B cell (primary cell): ENCODE measurements around the gene TLE2.

Source experiments
- EZH2 ChIP-seq: IDR thresholded peaks from 2 replicates; pipeline ENCODE4 v1.6.1; 2012; ENCODE audit warnings: borderline replicate concordance, low read depth, mild to moderate bottlenecking, moderate library complexity, low read length; ENCODE audit not compliant: insufficient read depth, poor library complexity, severe bottlenecking
- TF ChIP-seq, protein P1 (sequence below): fragments of 200-600 bp; IDR thresholded peaks from one replicate; pipeline ENCODE4 v1.8.0; 2022; ENCODE audit warnings: antibody characterized with exemption, mild to moderate bottlenecking

DNA sequence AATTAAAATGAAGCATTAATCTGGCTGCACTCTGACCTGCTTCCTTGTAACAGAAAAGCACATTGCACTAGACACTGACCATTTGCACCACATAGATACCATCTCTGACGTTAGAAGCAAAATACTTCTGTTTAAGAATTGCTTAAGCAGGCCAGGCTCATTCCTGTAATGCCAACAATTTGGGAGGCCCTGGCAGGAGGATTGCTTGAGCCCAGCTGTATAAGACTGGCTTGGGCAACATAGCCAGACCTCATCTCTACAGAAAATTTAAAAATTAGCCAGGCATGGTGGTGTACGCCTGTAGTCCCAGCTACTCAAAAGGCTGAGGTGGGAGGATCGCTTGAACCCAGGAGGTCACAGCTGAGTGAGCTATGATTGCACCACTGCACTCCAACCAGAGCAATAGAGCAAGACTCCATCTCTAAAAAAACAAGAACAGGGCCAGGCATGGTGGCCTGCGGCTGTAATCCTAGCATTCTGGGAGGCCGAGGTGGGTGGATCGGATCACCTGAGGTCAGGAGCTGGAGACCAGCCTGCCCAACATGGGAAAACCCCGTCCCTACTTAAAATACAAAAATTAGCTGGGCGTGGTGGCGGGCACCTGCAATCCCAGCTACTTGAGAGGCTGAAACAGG lies 58.8 kb downstream of the TLE2 start:
- TF ChIP-seq, protein P1, sequence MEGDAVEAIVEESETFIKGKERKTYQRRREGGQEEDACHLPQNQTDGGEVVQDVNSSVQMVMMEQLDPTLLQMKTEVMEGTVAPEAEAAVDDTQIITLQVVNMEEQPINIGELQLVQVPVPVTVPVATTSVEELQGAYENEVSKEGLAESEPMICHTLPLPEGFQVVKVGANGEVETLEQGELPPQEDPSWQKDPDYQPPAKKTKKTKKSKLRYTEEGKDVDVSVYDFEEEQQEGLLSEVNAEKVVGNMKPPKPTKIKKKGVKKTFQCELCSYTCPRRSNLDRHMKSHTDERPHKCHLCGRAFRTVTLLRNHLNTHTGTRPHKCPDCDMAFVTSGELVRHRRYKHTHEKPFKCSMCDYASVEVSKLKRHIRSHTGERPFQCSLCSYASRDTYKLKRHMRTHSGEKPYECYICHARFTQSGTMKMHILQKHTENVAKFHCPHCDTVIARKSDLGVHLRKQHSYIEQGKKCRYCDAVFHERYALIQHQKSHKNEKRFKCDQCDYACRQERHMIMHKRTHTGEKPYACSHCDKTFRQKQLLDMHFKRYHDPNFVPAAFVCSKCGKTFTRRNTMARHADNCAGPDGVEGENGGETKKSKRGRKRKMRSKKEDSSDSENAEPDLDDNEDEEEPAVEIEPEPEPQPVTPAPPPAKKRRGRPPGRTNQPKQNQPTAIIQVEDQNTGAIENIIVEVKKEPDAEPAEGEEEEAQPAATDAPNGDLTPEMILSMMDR = no peak
- no peak for TF ChIP-seq EZH2
